KBM-7 (cell line): ENCODE results near the gene CD83.

Experiments used
- DNase-seq: peaks from one replicate; pipeline ENCODE4 v3.0.0-alpha.2; 2015
- in situ Hi-C: fragments of 300-500 bp; cut with MboI; formaldehyde crosslinking; loops from 2 replicates; pipeline ENCODE4 v1.14.3; 2020; ENCODE audit warnings: low sequenced_read_pairs, low pct_unique_long_range_greater_than_20kb, mixed read lengths

Gene CD83

GRCh38 chr6:14177413-14178082, 60.0 kb downstream of the CD83 start:
- no peak for DNase-seq
- in situ Hi-C loops, result no loop called here

- in situ Hi-C loops, result no loop called here
- DNase-seq, result no peak
Measured at GRCh38 chr6:14178083-14178445, 60.5 kb downstream of the CD83 start.

- DNase-seq, result no peak
- in situ Hi-C loops, result no loop called here
Measured at GRCh38 chr6:14180609-14181008, 63.0 kb downstream of the CD83 start.

DNA sequence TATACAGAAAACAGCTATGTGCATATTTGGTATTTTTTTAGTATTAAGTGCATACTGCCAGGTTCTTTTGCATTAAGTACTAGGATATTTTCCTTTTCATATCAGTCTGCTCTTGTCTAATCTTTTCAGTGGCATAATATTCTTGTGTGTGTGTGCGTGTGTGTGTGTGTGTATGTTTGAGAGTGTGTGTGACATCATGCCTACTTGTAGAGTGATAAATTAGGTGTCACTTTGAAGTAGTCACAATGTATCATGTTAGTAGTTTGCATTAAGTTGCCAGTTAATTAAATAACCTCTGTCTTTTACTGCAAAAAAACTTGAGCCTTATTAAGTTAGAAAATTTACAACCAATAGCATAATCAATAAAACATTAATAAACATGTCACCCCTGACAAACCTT, 65.3 kb downstream of the CD83 start:
- DNase-seq, result no peak
- in situ Hi-C loops, result no loop called here
